Ovary (tissue), 3 donors: ENCODE measurements around the gene DNAH17.

Source experiments
- EP300 ChIP-seq: sonication (generic); formaldehyde crosslinking; IDR thresholded peaks from one replicate; pipeline ENCODE4 v1.6.1; 2017; ENCODE audit warnings: antibody characterized with exemption
- POLR2A ChIP-seq: fragments of 450-650 bp; IDR thresholded peaks from one replicate; pipeline ENCODE4 v1.6.1; 2017; ENCODE audit warnings: antibody characterized with exemption, mild to moderate bottlenecking, moderate library complexity
- TF ChIP-seq, protein P1 (sequence below), 3 donors: fragments of 450-650 bp in 2 of 3; fragments of 200-600 bp in 1 of 3; IDR thresholded peaks; one replicate each; pipeline versions ENCODE4 v1.5.1 to v1.8.0; 2016 to 2022; ENCODE audit warnings: antibody characterized with exemption in 3 of 3, mild to moderate bottlenecking in 1 of 3
- donor health status: DM: no; HTN: no; CAD: no.

DNA sequence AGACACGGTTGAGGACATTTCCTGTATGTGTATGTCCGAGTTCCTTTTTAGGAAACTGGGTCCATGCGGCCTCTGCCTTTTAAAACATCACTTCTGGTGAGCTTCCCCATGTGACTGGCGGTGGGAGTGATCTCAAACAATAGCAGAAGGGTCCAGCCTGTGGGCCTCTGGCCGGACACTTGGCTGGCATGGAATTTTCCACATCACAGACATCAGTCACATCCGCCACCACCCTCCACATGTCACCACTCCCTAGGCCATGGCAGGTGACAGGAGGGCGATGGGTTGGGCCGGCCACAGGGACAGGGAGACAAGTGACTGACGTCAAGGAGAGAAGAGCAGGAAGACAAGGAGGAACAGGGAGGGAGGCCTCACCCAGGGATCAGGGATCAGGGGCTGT lies 83.7 kb downstream of the DNAH17 start:
- TF ChIP-seq, protein P1, sequence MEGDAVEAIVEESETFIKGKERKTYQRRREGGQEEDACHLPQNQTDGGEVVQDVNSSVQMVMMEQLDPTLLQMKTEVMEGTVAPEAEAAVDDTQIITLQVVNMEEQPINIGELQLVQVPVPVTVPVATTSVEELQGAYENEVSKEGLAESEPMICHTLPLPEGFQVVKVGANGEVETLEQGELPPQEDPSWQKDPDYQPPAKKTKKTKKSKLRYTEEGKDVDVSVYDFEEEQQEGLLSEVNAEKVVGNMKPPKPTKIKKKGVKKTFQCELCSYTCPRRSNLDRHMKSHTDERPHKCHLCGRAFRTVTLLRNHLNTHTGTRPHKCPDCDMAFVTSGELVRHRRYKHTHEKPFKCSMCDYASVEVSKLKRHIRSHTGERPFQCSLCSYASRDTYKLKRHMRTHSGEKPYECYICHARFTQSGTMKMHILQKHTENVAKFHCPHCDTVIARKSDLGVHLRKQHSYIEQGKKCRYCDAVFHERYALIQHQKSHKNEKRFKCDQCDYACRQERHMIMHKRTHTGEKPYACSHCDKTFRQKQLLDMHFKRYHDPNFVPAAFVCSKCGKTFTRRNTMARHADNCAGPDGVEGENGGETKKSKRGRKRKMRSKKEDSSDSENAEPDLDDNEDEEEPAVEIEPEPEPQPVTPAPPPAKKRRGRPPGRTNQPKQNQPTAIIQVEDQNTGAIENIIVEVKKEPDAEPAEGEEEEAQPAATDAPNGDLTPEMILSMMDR (IDR thresholded peaks at IDR 0.05) = no peak
- no peak for TF ChIP-seq POLR2A
- TF ChIP-seq EP300 = no peak
